Esophagus squamous epithelium (tissue), 5 donors: Measurements from ENCODE around the gene MBNL2. TPM values are rescaled to one million over a fixed set of nuclear protein-coding genes. Genes with fewer than 3 reads are reported as not detected.

ENCODE experiments used
- DNase-seq: peaks from one replicate; lab custom pipeline; 2025; lab: John Stamatoyannopoulos, UW
- H3K27ac ChIP-seq, 4 donors: fragments of 200-600 bp; sonication (generic); one replicate each; pipeline ENCODE4 v1.5.1; 2016 to 2019; ENCODE audit warnings: mild to moderate bottlenecking in 1 of 4
- H3K27me3 ChIP-seq, 4 donors: fragments of 200-600 bp; sonication (generic); 1 replicate in 3 of 4; 2 replicates in 1 of 4; pipeline versions ENCODE4 v1.5.1 to v1.6.0; 2017 to 2021; ENCODE audit warnings: antibody characterized with exemption in 1 of 4
- H3K36me3 ChIP-seq, 3 donors: fragments of 200-600 bp; sonication (generic); one replicate each; pipeline ENCODE4 v1.5.1; 2016 to 2019
- H3K4me1 ChIP-seq, 3 donors: fragments of 200-600 bp; sonication (generic); one replicate each; pipeline ENCODE4 v1.5.1; 2017 to 2019
- H3K4me3 ChIP-seq, 4 donors: fragments of 200-600 bp; sonication (generic); 1 replicate in 3 of 4; 2 replicates in 1 of 4; pipeline ENCODE4 v1.5.1; 2016 to 2019; ENCODE audit warnings: mild to moderate bottlenecking in 2 of 4, moderate library complexity in 1 of 4
- H3K9me3 ChIP-seq, 3 donors: fragments of 200-600 bp; sonication (generic); one replicate each; pipeline ENCODE4 v1.5.1; 2016 to 2019
- CTCF ChIP-seq, 6 experiments: fragments of 450-650 bp in 4 of 6; fragments of 200-600 bp in 2 of 6; sonication (generic) in 2 of 6; IDR thresholded peaks; one replicate each; pipeline ENCODE4 v1.5.1; 2016 to 2019; ENCODE audit warnings: antibody characterized with exemption in 6 of 6, mild to moderate bottlenecking in 4 of 6, moderate library complexity in 4 of 6
- POLR2A ChIP-seq, 4 donors: fragments of 450-650 bp; IDR thresholded peaks; one replicate each; pipeline ENCODE4 v1.6.1; 2017; ENCODE audit warnings: antibody characterized with exemption in 4 of 4, mild to moderate bottlenecking in 4 of 4, moderate library complexity in 3 of 4
- WGBS, 2 donors: methylation state at CpG; one replicate each; pipeline ENCODE4 v1.1.5; 2018; 5-methylcytosine and 5-hydroxymethylcytosine counted together
- intact Hi-C: fragments of 100-400 bp; cut with DNase I; formaldehyde crosslinking; loops from one replicate; pipeline ENCODE4 v1.15.0; 2022
- total RNA-seq, 4 donors: library from RNA; depleted of rRNA; stranded (reverse); fragments of >200 nt; gene quantifications; one replicate each; pipeline ENCODE4 v1.1.0, GENCODE V29; 2016
- donor health status: DM: yes; HTN: yes; CAD: no.

MBNL2 gene
- total RNA-seq, 4 donors from 2014 or later: 18.3 to 58.7 (median 29.7) TPM

GRCh38 chr13:97258801-97259200 lies 36.7 kb downstream of the MBNL2 start:
- no peak for TF ChIP-seq POLR2A (IDR thresholded peaks at IDR 0.05)
- no peak for TF ChIP-seq CTCF (IDR thresholded peaks at IDR 0.05)
- Histone ChIP-seq H3K36me3 (no peaks in the 10 kb centered on the region), H3K27me3 (no peaks in the 10 kb centered on the region), H3K27ac (peak overlapping the region in 3 of 4 donors; percentile 14 to 69 (median 36)), H3K4me3 (no peak overlapping the region), H3K4me1 (peaks cover 35 to 87% (median 77%) of the 10 kb centered on the region in 3 donors), H3K9me3 (no peaks in the 10 kb centered on the region)
- intact Hi-C loops: no loop called here
- WGBS, 2 donors: 73 to 86% methylated on average over 1 to 2 of the region's 2 CpGs
- DNase-seq: no peak

GRCh38 chr13:97259410-97259797 lies 37.3 kb downstream of the MBNL2 start:
- H3K4me3 ChIP-seq: no peak overlapping the region
- H3K9me3 ChIP-seq: no peaks in the 10 kb centered on the region
- WGBS, 2 donors: 76 to 91% methylated on average over 6 of the region's 6 CpGs
- intact Hi-C loops: no loop called here
- H3K36me3 ChIP-seq: no peaks in the 10 kb centered on the region
- H3K27ac ChIP-seq: peak overlapping the region in 3 of 4 donors; percentile 14 to 69 (median 36)
- no peaks in the 10 kb centered on the region for H3K27me3 ChIP-seq
- TF ChIP-seq CTCF (IDR thresholded peaks at IDR 0.05) (no peak), POLR2A (IDR thresholded peaks at IDR 0.05) (no peak)
- H3K4me1 ChIP-seq: peaks cover 34 to 82% (median 75%) of the 10 kb centered on the region in 3 donors
- no peak for DNase-seq

- Histone ChIP-seq H3K4me1 (peaks cover 28 to 82% (median 69%) of the 10 kb centered on the region in 3 donors), H3K27ac (peak overlapping the region in 3 of 4 donors; percentile 25 to 69 (median 36)), H3K4me3 (no peak overlapping the region), H3K9me3 (no peaks in the 10 kb centered on the region), H3K27me3 (no peaks in the 10 kb centered on the region), H3K36me3 (no peaks in the 10 kb centered on the region)
- no peak for DNase-seq
- TF ChIP-seq POLR2A (IDR thresholded peaks at IDR 0.05) (no peak), CTCF (IDR thresholded peaks at IDR 0.05) (no peak)
- intact Hi-C loops: no loop called here
- WGBS, 2 donors: 81 to 84% methylated on average over 12 of the region's 12 CpGs
These were observed 37.9 kb downstream of the MBNL2 start for GRCh38 chr13:97259798-97260714.

GRCh38 chr13:97261254-97262005 lies 39.3 kb downstream of the MBNL2 start:
- H3K36me3 ChIP-seq: no peaks in the 10 kb centered on the region
- H3K4me3 ChIP-seq: no peak overlapping the region
- TF ChIP-seq POLR2A (IDR thresholded peaks at IDR 0.05): no peak
- TF ChIP-seq CTCF (IDR thresholded peaks at IDR 0.05): no peak
- no peak for DNase-seq
- H3K27me3 ChIP-seq: no peaks in the 10 kb centered on the region
- H3K4me1 ChIP-seq: peaks cover 17 to 82% (median 63%) of the 10 kb centered on the region in 3 donors
- H3K27ac ChIP-seq: peak overlapping the region in 3 of 4 donors; percentile 23 to 36 (median 25)
- H3K9me3 ChIP-seq: no peaks in the 10 kb centered on the region
- 63 to 79% methylated on average over 9 of the region's 9 CpGs for WGBS, 2 donors
- intact Hi-C loops: no loop called here
